HEK293 (cell line): ENCODE data around the gene P2RX2.

Source experiments
- ATF2 ChIP-seq: fragments of 450-650 bp; formaldehyde crosslinking; IDR thresholded peaks from 2 replicates; pipeline ENCODE4 v1.5.1; 2016; ENCODE audit warnings: missing biosample characterization, missing genetic modification characterization, low read depth
- TCF7L2 ChIP-seq: IDR thresholded peaks from 2 replicates; pipeline ENCODE4 v1.6.1; 2011; ENCODE audit warnings: low read depth, mild to moderate bottlenecking, inconsistent platforms, low read length, moderate library complexity, borderline replicate concordance
- TRIM28 ChIP-seq: IDR thresholded peaks from 2 replicates; pipeline ENCODE4 v1.6.1; 2011; ENCODE audit warnings: low read length, control low read depth, borderline replicate concordance
- YY1 ChIP-seq: fragments of 450-650 bp; formaldehyde crosslinking; IDR thresholded peaks from 2 replicates; pipeline ENCODE4 v1.5.1; 2018; ENCODE audit warnings: missing biosample characterization, missing genetic modification characterization
- ZNF121 ChIP-seq: fragments of 450-650 bp; formaldehyde crosslinking; IDR thresholded peaks from 2 replicates; pipeline ENCODE4 v1.5.1; 2016; ENCODE audit warnings: missing biosample characterization, missing genetic modification characterization
- ZNF175 ChIP-seq: fragments of 450-650 bp; formaldehyde crosslinking; IDR thresholded peaks from 2 replicates; pipeline ENCODE4 v1.5.1; 2016; ENCODE audit warnings: missing biosample characterization, missing genetic modification characterization
- ZNF274 ChIP-seq, 2 experiments: fragments of 200-500 bp in 1 of 2; fragments of 450-650 bp in 1 of 2; sonication (Bioruptor generic) in 1 of 2; formaldehyde crosslinking in 1 of 2; IDR thresholded peaks; 2 replicates each; pipeline versions ENCODE4 v1.5.1 to v1.6.1; 2014 to 2016; ENCODE audit warnings: borderline replicate concordance in 1 of 2, inconsistent platforms in 1 of 2, low read length in 1 of 2, missing biosample characterization in 1 of 2, missing genetic modification characterization in 1 of 2
- ZNF350 ChIP-seq: fragments of 450-650 bp; formaldehyde crosslinking; IDR thresholded peaks from 2 replicates; pipeline ENCODE4 v1.5.0; 2017; ENCODE audit warnings: missing biosample characterization, mild to moderate bottlenecking, missing genetic modification characterization
- TF ChIP-seq, protein P1 (sequence below): fragments of 450-650 bp; formaldehyde crosslinking; IDR thresholded peaks from 2 replicates; pipeline ENCODE4 v1.5.1; 2016; ENCODE audit warnings: missing biosample characterization, missing genetic modification characterization
- TF ChIP-seq, protein P2 (sequence below): fragments of 450-650 bp; formaldehyde crosslinking; IDR thresholded peaks from 2 replicates; pipeline ENCODE4 v1.5.1; 2016; ENCODE audit warnings: missing biosample characterization, missing genetic modification characterization, borderline replicate concordance
- TF ChIP-seq, protein P3 (sequence below): fragments of 450-650 bp; formaldehyde crosslinking; IDR thresholded peaks from 2 replicates; pipeline ENCODE4 v1.5.1; 2016; ENCODE audit warnings: missing biosample characterization, missing genetic modification characterization

GRCh38 chr12:132641811-132642650 is 23.5 kb downstream of the P2RX2 start:
- TF ChIP-seq, protein P1, sequence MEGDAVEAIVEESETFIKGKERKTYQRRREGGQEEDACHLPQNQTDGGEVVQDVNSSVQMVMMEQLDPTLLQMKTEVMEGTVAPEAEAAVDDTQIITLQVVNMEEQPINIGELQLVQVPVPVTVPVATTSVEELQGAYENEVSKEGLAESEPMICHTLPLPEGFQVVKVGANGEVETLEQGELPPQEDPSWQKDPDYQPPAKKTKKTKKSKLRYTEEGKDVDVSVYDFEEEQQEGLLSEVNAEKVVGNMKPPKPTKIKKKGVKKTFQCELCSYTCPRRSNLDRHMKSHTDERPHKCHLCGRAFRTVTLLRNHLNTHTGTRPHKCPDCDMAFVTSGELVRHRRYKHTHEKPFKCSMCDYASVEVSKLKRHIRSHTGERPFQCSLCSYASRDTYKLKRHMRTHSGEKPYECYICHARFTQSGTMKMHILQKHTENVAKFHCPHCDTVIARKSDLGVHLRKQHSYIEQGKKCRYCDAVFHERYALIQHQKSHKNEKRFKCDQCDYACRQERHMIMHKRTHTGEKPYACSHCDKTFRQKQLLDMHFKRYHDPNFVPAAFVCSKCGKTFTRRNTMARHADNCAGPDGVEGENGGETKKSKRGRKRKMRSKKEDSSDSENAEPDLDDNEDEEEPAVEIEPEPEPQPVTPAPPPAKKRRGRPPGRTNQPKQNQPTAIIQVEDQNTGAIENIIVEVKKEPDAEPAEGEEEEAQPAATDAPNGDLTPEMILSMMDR (tag by site-specific recombination), result no peak
- no peak for TF ChIP-seq TCF7L2
- TF ChIP-seq, protein P2, sequence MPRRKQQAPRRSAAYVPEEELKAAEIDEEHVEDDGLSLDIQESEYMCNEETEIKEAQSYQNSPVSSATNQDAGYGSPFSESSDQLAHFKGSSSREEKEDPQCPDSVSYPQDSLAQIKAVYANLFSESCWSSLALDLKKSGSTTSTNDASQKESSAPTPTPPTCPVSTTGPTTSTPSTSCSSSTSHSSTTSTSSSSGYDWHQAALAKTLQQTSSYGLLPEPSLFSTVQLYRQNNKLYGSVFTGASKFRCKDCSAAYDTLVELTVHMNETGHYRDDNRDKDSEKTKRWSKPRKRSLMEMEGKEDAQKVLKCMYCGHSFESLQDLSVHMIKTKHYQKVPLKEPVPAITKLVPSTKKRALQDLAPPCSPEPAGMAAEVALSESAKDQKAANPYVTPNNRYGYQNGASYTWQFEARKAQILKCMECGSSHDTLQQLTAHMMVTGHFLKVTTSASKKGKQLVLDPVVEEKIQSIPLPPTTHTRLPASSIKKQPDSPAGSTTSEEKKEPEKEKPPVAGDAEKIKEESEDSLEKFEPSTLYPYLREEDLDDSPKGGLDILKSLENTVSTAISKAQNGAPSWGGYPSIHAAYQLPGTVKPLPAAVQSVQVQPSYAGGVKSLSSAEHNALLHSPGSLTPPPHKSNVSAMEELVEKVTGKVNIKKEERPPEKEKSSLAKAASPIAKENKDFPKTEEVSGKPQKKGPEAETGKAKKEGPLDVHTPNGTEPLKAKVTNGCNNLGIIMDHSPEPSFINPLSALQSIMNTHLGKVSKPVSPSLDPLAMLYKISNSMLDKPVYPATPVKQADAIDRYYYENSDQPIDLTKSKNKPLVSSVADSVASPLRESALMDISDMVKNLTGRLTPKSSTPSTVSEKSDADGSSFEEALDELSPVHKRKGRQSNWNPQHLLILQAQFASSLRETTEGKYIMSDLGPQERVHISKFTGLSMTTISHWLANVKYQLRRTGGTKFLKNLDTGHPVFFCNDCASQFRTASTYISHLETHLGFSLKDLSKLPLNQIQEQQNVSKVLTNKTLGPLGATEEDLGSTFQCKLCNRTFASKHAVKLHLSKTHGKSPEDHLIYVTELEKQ (tag by site-specific recombination), result no peak
- TF ChIP-seq YY1 (tag by site-specific recombination), result no peak
- no peak for TF ChIP-seq ZNF274 (IDR thresholded peaks at IDR 0.05; ENCODE audit: low read length)
- TF ChIP-seq ZNF274 (tag by site-specific recombination; IDR thresholded peaks at IDR 0.05; ENCODE audit: borderline replicate concordance), result no peak
- TF ChIP-seq ATF2 (tag by site-specific recombination), result no peak
- TF ChIP-seq ZNF121 (tag by site-specific recombination), result no peak
- TF ChIP-seq TRIM28, result no peak
- TF ChIP-seq ZNF175 (tag by site-specific recombination), result no peak
- TF ChIP-seq ZNF350, result no peak
- TF ChIP-seq, protein P3, sequence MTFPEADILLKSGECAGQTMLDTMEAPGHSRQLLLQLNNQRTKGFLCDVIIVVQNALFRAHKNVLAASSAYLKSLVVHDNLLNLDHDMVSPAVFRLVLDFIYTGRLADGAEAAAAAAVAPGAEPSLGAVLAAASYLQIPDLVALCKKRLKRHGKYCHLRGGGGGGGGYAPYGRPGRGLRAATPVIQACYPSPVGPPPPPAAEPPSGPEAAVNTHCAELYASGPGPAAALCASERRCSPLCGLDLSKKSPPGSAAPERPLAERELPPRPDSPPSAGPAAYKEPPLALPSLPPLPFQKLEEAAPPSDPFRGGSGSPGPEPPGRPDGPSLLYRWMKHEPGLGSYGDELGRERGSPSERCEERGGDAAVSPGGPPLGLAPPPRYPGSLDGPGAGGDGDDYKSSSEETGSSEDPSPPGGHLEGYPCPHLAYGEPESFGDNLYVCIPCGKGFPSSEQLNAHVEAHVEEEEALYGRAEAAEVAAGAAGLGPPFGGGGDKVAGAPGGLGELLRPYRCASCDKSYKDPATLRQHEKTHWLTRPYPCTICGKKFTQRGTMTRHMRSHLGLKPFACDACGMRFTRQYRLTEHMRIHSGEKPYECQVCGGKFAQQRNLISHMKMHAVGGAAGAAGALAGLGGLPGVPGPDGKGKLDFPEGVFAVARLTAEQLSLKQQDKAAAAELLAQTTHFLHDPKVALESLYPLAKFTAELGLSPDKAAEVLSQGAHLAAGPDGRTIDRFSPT (tag by site-specific recombination), result no peak
